ENCODE measurements around the gene CEACAM3.

Gene CEACAM3

DNA sequence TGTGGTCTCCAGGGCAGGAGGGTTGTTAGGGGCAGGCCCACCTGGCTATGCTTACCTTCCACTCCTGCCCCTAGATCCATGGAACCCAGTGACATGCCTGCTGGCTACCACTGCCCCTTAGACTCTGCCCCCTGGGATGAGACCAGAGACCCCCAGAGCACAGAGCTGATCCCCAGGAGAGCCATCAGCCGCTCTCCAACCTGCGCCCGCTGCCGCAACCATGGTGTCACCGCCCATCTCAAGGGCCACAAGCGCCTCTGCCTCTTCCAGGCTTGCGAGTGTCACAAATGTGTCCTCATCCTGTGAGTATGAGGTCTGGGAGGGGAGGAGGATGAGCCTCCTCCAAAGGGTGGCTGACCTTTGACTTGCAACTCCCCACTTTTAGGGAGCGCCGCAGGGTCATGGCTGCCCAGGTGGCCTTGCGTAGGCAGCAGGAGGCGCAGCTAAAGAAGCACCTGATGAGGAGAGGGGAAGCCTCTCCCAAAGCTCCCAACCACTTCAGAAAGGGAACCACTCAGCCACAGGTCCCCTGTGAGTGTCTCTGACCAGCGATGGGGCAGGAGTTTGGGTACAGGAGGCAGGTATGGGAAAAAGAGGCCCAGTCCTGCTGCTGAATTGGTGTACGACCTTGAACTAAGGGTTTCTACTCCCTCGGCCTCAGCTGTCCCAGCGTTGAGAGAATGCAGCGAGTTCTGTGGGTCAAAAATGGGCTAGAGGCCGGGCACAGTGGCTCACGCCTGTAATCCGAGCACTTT is 51.1 kb downstream of the CEACAM3 start:
- Histone ChIP-seq H3K9me3 (ENCODE audit: control insufficient read depth in 1 of 2, low read length in 2 of 2) (no peaks in the 10 kb centered on the region), H3K27ac (ENCODE audit: low read length) (no peak overlapping the region), H3K36me3 (ENCODE audit: control insufficient read depth in 1 of 2, insufficient read depth in 2 of 2, low read length in 2 of 2) (no peaks in the 10 kb centered on the region), H3K4me3 (ENCODE audit: low read depth in 1 of 2, low read length in 2 of 2) (no peak overlapping the region), H3K27me3 (ENCODE audit: low read depth, low read length) (no peaks in the 10 kb centered on the region), H3K4me1 (ENCODE audit: control insufficient read depth in 1 of 2, insufficient read depth in 2 of 2, low read length in 2 of 2) (no peaks in the 10 kb centered on the region)

DNA sequence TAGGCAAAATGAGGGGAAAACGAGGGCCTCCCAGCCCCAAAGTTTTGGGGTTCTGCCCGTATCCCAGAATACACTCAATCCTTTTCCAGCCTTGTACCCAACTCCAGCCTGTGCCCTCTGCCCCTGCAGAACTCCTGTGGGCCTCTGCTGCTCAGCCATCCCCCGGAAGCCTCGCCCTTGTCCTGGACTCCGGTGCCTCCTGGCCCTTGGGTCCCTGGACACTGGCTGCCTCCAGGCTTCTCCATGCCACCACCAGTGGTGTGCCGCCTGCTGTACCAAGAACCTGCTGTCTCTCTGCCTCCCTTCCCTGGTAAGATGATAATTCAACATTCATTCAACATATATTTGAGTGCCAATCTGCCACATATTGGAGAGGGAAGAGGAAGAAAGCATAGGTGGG is 52.3 kb downstream of the CEACAM3 start:
- Histone ChIP-seq H3K27me3 (ENCODE audit: low read depth, low read length) (no peaks in the 10 kb centered on the region), H3K4me3 (ENCODE audit: low read depth in 1 of 2, low read length in 2 of 2) (no peak overlapping the region), H3K36me3 (ENCODE audit: control insufficient read depth in 1 of 2, insufficient read depth in 2 of 2, low read length in 2 of 2) (no peaks in the 10 kb centered on the region), H3K4me1 (ENCODE audit: control insufficient read depth in 1 of 2, insufficient read depth in 2 of 2, low read length in 2 of 2) (no peaks in the 10 kb centered on the region), H3K27ac (ENCODE audit: low read length) (no peak overlapping the region), H3K9me3 (ENCODE audit: control insufficient read depth in 1 of 2, low read length in 2 of 2) (no peaks in the 10 kb centered on the region)

DNA sequence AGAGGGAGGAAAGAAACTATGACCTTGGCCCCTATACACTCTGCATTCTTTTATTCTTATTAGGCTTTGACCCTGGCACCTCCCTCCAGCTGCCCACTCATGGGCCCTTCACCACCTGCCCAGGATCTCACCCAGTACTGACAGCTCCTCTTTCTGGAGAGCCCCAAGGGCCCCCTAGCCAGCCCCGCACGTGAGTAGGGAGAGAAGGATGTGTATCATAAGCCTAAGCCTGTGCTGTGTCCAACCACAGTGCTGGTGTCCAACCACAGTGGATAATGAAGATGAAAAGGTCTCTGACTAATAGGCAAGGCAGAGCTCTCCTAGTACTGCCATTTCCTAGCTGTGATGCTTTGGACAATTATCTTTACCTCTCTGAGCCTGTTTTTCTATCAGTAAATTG is 52.7 kb downstream of the CEACAM3 start:
- Histone ChIP-seq H3K27me3 (ENCODE audit: low read depth, low read length) (no peaks in the 10 kb centered on the region), H3K36me3 (ENCODE audit: control insufficient read depth in 1 of 2, insufficient read depth in 2 of 2, low read length in 2 of 2) (no peaks in the 10 kb centered on the region), H3K27ac (ENCODE audit: low read length) (no peak overlapping the region), H3K4me3 (ENCODE audit: low read depth in 1 of 2, low read length in 2 of 2) (no peak overlapping the region), H3K4me1 (ENCODE audit: control insufficient read depth in 1 of 2, insufficient read depth in 2 of 2, low read length in 2 of 2) (no peaks in the 10 kb centered on the region), H3K9me3 (ENCODE audit: control insufficient read depth in 1 of 2, low read length in 2 of 2) (no peaks in the 10 kb centered on the region)

DNA sequence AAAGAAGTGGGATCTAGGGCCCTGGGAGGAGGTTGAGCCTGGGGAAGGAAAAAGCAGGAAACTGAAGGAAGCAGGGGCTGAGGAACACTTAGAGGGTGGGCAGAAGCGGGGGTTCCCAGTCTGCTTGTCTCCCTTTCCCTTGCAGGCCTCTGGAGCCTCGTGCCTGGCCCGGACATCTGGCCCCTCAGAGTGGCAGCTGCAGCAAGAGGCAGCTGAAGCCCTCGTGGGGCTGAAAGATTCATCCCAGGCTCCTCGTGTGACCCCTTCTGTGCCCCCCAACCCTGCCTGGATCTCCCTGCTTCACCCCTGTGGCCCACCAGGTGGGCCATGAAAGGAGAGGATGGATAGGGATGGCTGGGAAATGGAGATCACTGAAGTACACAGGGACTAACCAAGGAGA is 54.0 kb downstream of the CEACAM3 start:
- no peaks in the 10 kb centered on the region for H3K4me1 ChIP-seq (ENCODE audit: control insufficient read depth in 1 of 2, insufficient read depth in 2 of 2, low read length in 2 of 2)
- H3K27me3 ChIP-seq (ENCODE audit: low read depth, low read length): no peaks in the 10 kb centered on the region
- no peaks in the 10 kb centered on the region for H3K36me3 ChIP-seq (ENCODE audit: control insufficient read depth in 1 of 2, insufficient read depth in 2 of 2, low read length in 2 of 2)
- no peak overlapping the region for H3K4me3 ChIP-seq (ENCODE audit: low read depth in 1 of 2, low read length in 2 of 2)
- no peaks in the 10 kb centered on the region for H3K9me3 ChIP-seq (ENCODE audit: control insufficient read depth in 1 of 2, low read length in 2 of 2)
- no peak overlapping the region for H3K27ac ChIP-seq (ENCODE audit: low read length)

DNA sequence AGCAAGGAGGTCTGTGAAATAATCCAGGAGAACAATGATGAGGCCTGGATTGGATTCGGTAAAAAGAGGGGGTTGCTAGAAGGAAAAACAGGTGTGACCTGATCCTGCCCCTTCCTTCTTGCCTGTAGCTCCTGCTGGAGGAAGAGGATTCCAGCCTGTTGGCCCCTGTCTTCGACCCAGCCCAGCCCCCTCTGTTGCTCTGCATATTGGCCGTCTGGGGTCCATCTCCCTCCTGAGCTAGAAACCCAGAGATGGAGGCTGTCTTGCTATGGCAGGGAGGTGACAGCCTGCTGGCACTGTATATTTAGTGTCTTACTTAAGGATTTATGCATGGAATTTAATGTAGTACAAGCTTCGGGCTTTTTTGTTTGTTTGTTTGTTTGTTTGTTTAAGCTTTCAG is 55.1 kb downstream of the CEACAM3 start:
- no peak overlapping the region for H3K27ac ChIP-seq (ENCODE audit: low read length)
- no peaks in the 10 kb centered on the region for H3K36me3 ChIP-seq (ENCODE audit: control insufficient read depth in 1 of 2, insufficient read depth in 2 of 2, low read length in 2 of 2)
- H3K9me3 ChIP-seq (ENCODE audit: control insufficient read depth in 1 of 2, low read length in 2 of 2): no peaks in the 10 kb centered on the region
- no peaks in the 10 kb centered on the region for H3K4me1 ChIP-seq (ENCODE audit: control insufficient read depth in 1 of 2, insufficient read depth in 2 of 2, low read length in 2 of 2)
- H3K27me3 ChIP-seq (ENCODE audit: low read depth, low read length): no peaks in the 10 kb centered on the region
- H3K4me3 ChIP-seq (ENCODE audit: low read depth in 1 of 2, low read length in 2 of 2): no peak overlapping the region

DNA sequence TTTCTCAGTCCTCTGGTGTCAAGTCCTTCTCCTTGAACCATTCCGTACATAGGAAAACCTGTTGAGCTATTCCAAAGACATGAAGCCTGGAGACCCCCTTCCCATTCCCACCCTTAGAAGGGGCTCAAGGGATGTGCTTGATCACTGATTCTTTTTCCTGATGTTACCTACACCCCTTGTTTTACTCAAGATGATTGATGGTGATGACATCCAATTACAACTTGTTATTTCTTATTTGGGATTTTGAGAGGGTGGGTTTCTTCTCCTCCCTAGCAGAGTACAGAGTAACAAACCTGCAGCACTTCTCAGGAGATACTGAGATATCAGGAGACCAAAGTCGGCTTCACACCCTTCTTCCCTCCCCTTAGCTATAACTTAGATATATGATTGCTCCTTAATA is 57.0 kb downstream of the CEACAM3 start:
- Histone ChIP-seq H3K4me3 (ENCODE audit: low read depth in 1 of 2, low read length in 2 of 2) (no peak overlapping the region), H3K27me3 (ENCODE audit: low read depth, low read length) (no peaks in the 10 kb centered on the region), H3K4me1 (ENCODE audit: control insufficient read depth in 1 of 2, insufficient read depth in 2 of 2, low read length in 2 of 2) (no peaks in the 10 kb centered on the region), H3K36me3 (ENCODE audit: control insufficient read depth in 1 of 2, insufficient read depth in 2 of 2, low read length in 2 of 2) (no peaks in the 10 kb centered on the region), H3K27ac (ENCODE audit: low read length) (no peak overlapping the region), H3K9me3 (ENCODE audit: control insufficient read depth in 1 of 2, low read length in 2 of 2) (no peaks in the 10 kb centered on the region)

DNA sequence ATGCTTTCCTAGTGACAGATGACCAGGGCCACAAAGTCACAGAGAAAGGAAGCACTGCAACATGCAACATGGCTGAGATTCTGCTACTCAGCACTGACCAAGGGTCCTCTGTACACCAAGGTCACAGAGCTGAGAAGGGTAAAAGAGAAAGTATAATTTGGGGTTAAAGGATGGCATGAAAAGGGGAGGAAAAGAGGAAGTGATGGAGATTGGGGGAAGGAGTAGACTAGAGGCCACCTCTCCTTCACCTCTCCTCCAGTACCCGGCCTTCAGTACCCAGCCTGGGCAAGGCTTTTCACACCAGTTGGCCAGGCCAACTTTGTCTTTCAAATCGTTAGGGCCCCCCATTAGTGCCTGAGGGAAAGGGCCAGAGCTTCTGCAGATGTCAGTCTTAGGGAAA is 57.4 kb downstream of the CEACAM3 start:
- Histone ChIP-seq H3K4me3 (ENCODE audit: low read depth in 1 of 2, low read length in 2 of 2) (no peak overlapping the region), H3K27me3 (ENCODE audit: low read depth, low read length) (no peaks in the 10 kb centered on the region), H3K4me1 (ENCODE audit: control insufficient read depth in 1 of 2, insufficient read depth in 2 of 2, low read length in 2 of 2) (no peaks in the 10 kb centered on the region), H3K9me3 (ENCODE audit: control insufficient read depth in 1 of 2, low read length in 2 of 2) (no peaks in the 10 kb centered on the region), H3K36me3 (ENCODE audit: control insufficient read depth in 1 of 2, insufficient read depth in 2 of 2, low read length in 2 of 2) (no peaks in the 10 kb centered on the region), H3K27ac (ENCODE audit: low read length) (no peak overlapping the region)

DNA sequence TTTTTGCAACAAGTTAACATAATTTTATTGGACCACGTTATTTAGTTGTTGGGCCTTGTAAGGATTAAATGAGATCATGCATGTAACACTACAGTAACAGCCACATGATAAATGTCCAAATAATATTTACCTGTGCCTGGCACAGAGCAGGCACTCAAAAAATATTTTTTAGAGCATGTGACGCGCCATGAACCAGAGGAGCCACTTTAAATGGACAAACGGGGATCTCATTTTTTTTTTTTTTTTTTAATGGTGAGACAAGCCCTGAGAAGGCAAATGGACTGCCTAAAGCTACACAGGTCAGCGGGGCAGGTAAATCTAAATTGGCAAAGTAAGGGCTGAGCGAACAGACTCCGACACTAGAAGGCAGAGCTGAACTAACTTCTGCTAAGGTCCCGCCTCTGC is 62.8 kb downstream of the CEACAM3 start:
- H3K4me3 ChIP-seq (ENCODE audit: low read depth in 1 of 2, low read length in 2 of 2): peak overlapping the region; percentile 28 to 87
- H3K27me3 ChIP-seq (ENCODE audit: low read depth, low read length): no peaks in the 10 kb centered on the region
- H3K9me3 ChIP-seq (ENCODE audit: control insufficient read depth in 1 of 2, low read length in 2 of 2): no peaks in the 10 kb centered on the region
- H3K36me3 ChIP-seq (ENCODE audit: control insufficient read depth in 1 of 2, insufficient read depth in 2 of 2, low read length in 2 of 2): peaks cover 27 to 32% of the 10 kb centered on the region in 2 donors
- peak overlapping the region; percentile 98 for H3K27ac ChIP-seq (ENCODE audit: low read length)
- H3K4me1 ChIP-seq (ENCODE audit: control insufficient read depth in 1 of 2, insufficient read depth in 2 of 2, low read length in 2 of 2): peaks cover 20 to 32% of the 10 kb centered on the region in 2 donors

DNA sequence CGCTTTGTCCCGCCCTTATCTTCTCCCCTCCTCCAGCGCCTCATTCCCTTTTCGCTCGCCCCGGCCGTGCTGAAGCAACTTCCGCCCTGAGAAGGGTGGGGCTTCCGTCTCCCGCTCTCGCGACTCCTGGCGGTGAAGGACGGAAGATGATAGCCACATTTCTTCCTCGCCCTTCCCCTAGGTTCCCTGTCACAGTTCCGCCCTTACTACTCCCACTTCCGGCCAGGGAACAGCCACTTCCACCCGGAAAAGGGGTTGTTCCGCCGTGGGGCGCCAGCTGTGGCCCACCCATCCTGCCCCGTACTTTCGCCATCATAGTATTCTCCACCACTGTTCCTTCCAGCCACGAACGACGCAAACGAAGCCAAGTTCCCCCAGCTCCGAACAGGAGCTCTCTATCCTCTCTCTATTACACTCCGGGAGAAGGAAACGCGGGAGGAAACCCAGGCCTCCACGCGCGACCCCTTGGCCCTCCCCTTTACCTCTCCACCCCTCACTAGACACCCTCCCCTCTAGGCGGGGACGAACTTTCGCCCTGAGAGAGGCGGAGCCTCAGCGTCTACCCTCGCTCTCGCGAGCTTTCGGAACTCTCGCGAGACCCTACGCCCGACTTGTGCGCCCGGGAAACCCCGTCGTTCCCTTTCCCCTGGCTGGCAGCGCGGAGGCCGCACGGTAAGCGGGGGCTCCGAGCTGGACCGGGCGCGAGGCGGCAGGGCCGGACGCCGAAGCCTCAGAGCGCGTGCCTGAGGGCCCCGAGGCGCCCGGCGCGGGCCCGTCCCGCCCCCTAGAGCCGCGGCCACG is 63.4 kb downstream of the CEACAM3 start, which contains the start of gene RPS19:
Gene RPS19 (plus strand): TSS at position 638 of the 801 bp plus-strand sequence. CDS start 520 bp downstream, outside the sequence.
- Histone ChIP-seq H3K4me3 (ENCODE audit: low read depth in 1 of 2, low read length in 2 of 2) (peak within 1 kb of the TSS; percentile 84 to 87), H3K9me3 (ENCODE audit: control insufficient read depth in 1 of 2, low read length in 2 of 2) (no peaks in the 10 kb centered on the region), H3K27ac (ENCODE audit: low read length) (peak within 1 kb of the TSS; percentile 98), H3K36me3 (ENCODE audit: control insufficient read depth in 1 of 2, insufficient read depth in 2 of 2, low read length in 2 of 2) (peaks cover 33 to 38% of the 10 kb centered on the region in 2 donors), H3K27me3 (ENCODE audit: low read depth, low read length) (no peaks in the 10 kb centered on the region), H3K4me1 (ENCODE audit: control insufficient read depth in 1 of 2, insufficient read depth in 2 of 2, low read length in 2 of 2) (peaks cover 22 to 32% of the 10 kb centered on the region in 2 donors)

DNA sequence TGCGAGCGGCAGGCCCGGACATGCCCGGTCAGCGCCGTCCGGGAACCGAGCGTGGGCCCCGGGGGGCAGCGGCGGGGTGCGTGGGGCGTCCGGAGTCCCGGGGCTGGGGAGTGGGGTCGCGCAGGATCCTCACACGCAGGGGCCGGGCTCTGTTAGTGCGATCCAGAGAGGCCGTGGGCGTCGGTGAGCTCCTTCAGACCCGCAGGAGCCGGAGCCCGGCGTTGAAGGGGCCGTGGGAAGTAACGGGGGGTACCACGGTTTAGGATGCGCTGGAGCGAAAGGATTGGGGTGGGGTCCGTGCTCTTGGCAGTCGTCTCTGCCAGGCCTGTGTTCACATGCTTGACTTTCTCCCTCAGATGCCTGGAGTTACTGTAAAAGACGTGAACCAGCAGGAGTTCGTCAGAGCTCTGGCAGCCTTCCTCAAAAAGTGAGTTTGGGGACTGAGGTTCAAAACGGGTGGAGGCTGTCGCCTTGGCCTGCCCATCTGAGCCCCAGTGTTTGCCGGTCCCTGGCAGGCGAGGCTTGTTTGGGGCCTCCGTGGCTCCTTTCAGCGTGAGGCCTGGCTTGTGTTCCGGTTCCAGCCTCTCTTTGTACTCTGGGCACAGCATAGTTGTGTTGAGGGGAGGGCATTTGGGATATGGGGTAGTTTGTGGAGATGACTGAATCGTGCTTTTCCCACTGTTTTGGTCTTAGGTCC is 64.2 kb downstream of the CEACAM3 start:
- H3K4me1 ChIP-seq (ENCODE audit: control insufficient read depth in 1 of 2, insufficient read depth in 2 of 2, low read length in 2 of 2): peaks cover 22 to 32% of the 10 kb centered on the region in 2 donors
- H3K27ac ChIP-seq (ENCODE audit: low read length): peak overlapping the region; percentile 98

More for the DNA sequence above, 64.2 kb downstream of the CEACAM3 start:
- Histone ChIP-seq H3K36me3 (ENCODE audit: control insufficient read depth in 1 of 2, insufficient read depth in 2 of 2, low read length in 2 of 2) (peaks cover 38 to 45% of the 10 kb centered on the region in 2 donors), H3K27me3 (ENCODE audit: low read depth, low read length) (no peaks in the 10 kb centered on the region), H3K9me3 (ENCODE audit: control insufficient read depth in 1 of 2, low read length in 2 of 2) (no peaks in the 10 kb centered on the region), H3K4me3 (ENCODE audit: low read depth in 1 of 2, low read length in 2 of 2) (peak overlapping the region; percentile 84 to 87)

Data from muscle layer of duodenum (tissue), 2 donors.